Transverse colon (tissue), 4 donors: ENCODE measurements around the gene STK4.

ENCODE experiments used
- CTCF ChIP-seq, 5 experiments: fragments of 200-600 bp in 3 of 5; fragments of 450-650 bp in 2 of 5; sonication (generic) in 3 of 5; IDR thresholded peaks; 1 replicate in 2 of 5; 2 replicates in 3 of 5; pipeline ENCODE4 v1.5.1; 2016 to 2017; ENCODE audit warnings: antibody characterized with exemption in 5 of 5, inconsistent platforms in 3 of 5, mild to moderate bottlenecking in 2 of 5, moderate library complexity in 1 of 5
- POLR2AphosphoS5 ChIP-seq, 3 donors: sonication (generic); formaldehyde crosslinking; IDR thresholded peaks; one replicate each; pipeline ENCODE4 v1.6.1; 2016; ENCODE audit warnings: antibody characterized with exemption in 3 of 3

GRCh38 chr20:44958276-44958675 is 8.0 kb upstream of the STK4 start:
- TF ChIP-seq CTCF (IDR thresholded peaks at IDR 0.05) (no peak), POLR2AphosphoS5 (IDR thresholded peaks at IDR 0.05) (no peak)
